HL-60 (cell line): Measurements from ENCODE around the gene SHB.
"Not testable (repeated sequence)": the region's sequence is repeated elsewhere in the genome, so short reads cannot be mapped to it uniquely, and the experiment has no call there.

ENCODE experiments used
- DNase-seq, 2 experiments: peaks; one replicate each; pipeline ENCODE4 v3.0.0-alpha.2; 2010 to 2020; ENCODE audit warnings: low read depth in 1 of 2, low spot score in 1 of 2
- H3K27ac ChIP-seq: fragments of 250-450 bp; sonication (Bioruptor Pico); replicated peaks from 2 replicates; pipeline ENCODE4 v1.5.1; 2020; ENCODE audit warnings: mild to moderate bottlenecking, moderate library complexity
- H3K27me3 ChIP-seq: fragments of 250-450 bp; sonication (Bioruptor Pico); 2 replicates; pipeline ENCODE4 v1.5.1; 2021; ENCODE audit warnings: mild to moderate bottlenecking, moderate library complexity; ENCODE audit not compliant: insufficient read depth, poor library complexity, severe bottlenecking
- H3K4me3 ChIP-seq: replicated peaks from 2 replicates; pipeline ENCODE4 v1.5.1; 2011; ENCODE audit warnings: mild to moderate bottlenecking, control low read depth, low read length; ENCODE audit not compliant: insufficient read depth
- CTCF ChIP-seq: IDR thresholded peaks from one replicate; pipeline ENCODE4 v1.5.1; 2011; ENCODE audit warnings: low read length, control low read depth, inconsistent platforms; ENCODE audit not compliant: insufficient read depth
- GABPA ChIP-seq: IDR thresholded peaks from 2 replicates; pipeline ENCODE4 v1.6.1; 2012; ENCODE audit warnings: low read depth
- POLR2AphosphoS5 ChIP-seq: IDR thresholded peaks from 2 replicates; pipeline ENCODE4 v1.6.1; 2012; ENCODE audit warnings: low read depth
- REST ChIP-seq: IDR thresholded peaks from 2 replicates; pipeline ENCODE4 v1.6.1; 2012; ENCODE audit warnings: low read depth; ENCODE audit not compliant: insufficient replicate concordance
- SPI1 ChIP-seq: IDR thresholded peaks from 2 replicates; pipeline ENCODE4 v1.6.1; 2012; ENCODE audit warnings: low read depth, mild to moderate bottlenecking, borderline replicate concordance

Gene SHB

GRCh38 chr9:38047301-38048251, 21.5 kb downstream of the SHB start:
- Histone ChIP-seq H3K27ac (no peak overlapping the region), H3K4me3 (no peak overlapping the region), H3K27me3 (no peaks in the 10 kb centered on the region)
- DNase-seq = peak in 1 of 2 experiments; percentile 7
- TF ChIP-seq POLR2AphosphoS5 = no peak
- TF ChIP-seq SPI1 = no peak
- TF ChIP-seq CTCF = no peak
- no peak for TF ChIP-seq REST
- no peak for TF ChIP-seq GABPA

- DNase-seq = peak; percentile 41 to 64
- H3K27ac ChIP-seq = no peak overlapping the region
- no peaks in the 10 kb centered on the region for H3K27me3 ChIP-seq
- H3K4me3 ChIP-seq = no peak overlapping the region
- TF ChIP-seq POLR2AphosphoS5 (no peak), SPI1 (no peak), GABPA (no peak), CTCF (no peak), REST (no peak)
Observed at GRCh38 chr9:38046661-38047300, 22.2 kb downstream of the SHB start.

GRCh38 chr9:38045939-38046338, 23.1 kb downstream of the SHB start:
- DNase-seq, H3K27me3 ChIP-seq, H3K4me3 ChIP-seq, H3K27ac ChIP-seq: not testable (repeated sequence)

- no peak overlapping the region for H3K27ac ChIP-seq
- H3K4me3 ChIP-seq = no peak overlapping the region
- TF ChIP-seq REST (no peak), GABPA (no peak), POLR2AphosphoS5 (no peak), CTCF (no peak), SPI1 (no peak)
- no peaks in the 10 kb centered on the region for H3K27me3 ChIP-seq
- no peak for DNase-seq
Observed at GRCh38 chr9:38044706-38045105, 24.3 kb downstream of the SHB start.
